Transverse colon (tissue), 1 donor: Measurements from ENCODE around the gene ALPP.

ENCODE experiments used
- EP300 ChIP-seq: sonication (generic); formaldehyde crosslinking; IDR thresholded peaks from one replicate; pipeline ENCODE4 v1.6.1; 2017; ENCODE audit warnings: antibody characterized with exemption, low read depth
- POLR2A ChIP-seq: fragments of 450-650 bp; IDR thresholded peaks from one replicate; pipeline ENCODE4 v1.6.1; 2016; ENCODE audit warnings: antibody characterized with exemption, mild to moderate bottlenecking, moderate library complexity

GRCh38 chr2:232419245-232420072 is 40.9 kb downstream of the ALPP start:
- no peak for TF ChIP-seq EP300
- TF ChIP-seq POLR2A: no peak
